Panc1 (cell line): ENCODE data around the gene TMEM51. TPM values are rescaled to one million over a fixed set of nuclear protein-coding genes. Genes with fewer than 3 reads are reported as not detected.

Experiments
- ATAC-seq: fragments of 200-7000 bp; cut with Tn5 transposase; 2 replicates; pipeline ENCODE4 v1.9.1; 2020; ENCODE audit warnings: mild to moderate bottlenecking, moderate library complexity
- BruUV-seq: library from RNA; stranded (reverse); fragments of 400-500 nt; replicated peaks from 2 replicates; lab custom pipeline; 2021; lab: Mats Ljungman, UMichigan
- CTCF ChIA-PET: fragments of 300-600 bp; sonication (Branson Sonifier 250); formaldehyde crosslinking; loops from one replicate; lab custom pipeline; 2022; ENCODE audit warnings: antibody characterized with exemption; lab: Charles Lee
- POLR2A ChIA-PET: fragments of 300-600 bp; sonication (Branson Sonifier 250); formaldehyde crosslinking; loops from one replicate; lab custom pipeline; 2022; ENCODE audit warnings: antibody characterized with exemption; lab: Charles Lee
- DNase-seq: peaks from one replicate; pipeline ENCODE4 v3.0.0-alpha.2; 2010; ENCODE audit warnings: low read depth, low spot score
- H3K27ac ChIP-seq: 2 replicates; pipeline ENCODE4 v1.5.1; 2011; ENCODE audit warnings: mild to moderate bottlenecking, low read length, inconsistent platforms
- H3K27me3 ChIP-seq: fragments of 200-500 bp; sonication (Bioruptor generic); 2 replicates; pipeline ENCODE4 v1.6.0; 2014; ENCODE audit warnings: low read length, inconsistent platforms; ENCODE audit not compliant: control insufficient read depth, insufficient read depth
- H3K36me3 ChIP-seq: fragments of 200-500 bp; sonication (Bioruptor generic); 2 replicates; pipeline ENCODE4 v1.5.1; 2014; ENCODE audit warnings: inconsistent platforms, mild to moderate bottlenecking, low read length, moderate library complexity; ENCODE audit not compliant: control insufficient read depth, insufficient read depth
- H3K4me1 ChIP-seq: 2 replicates; pipeline ENCODE4 v1.5.1; 2011; ENCODE audit warnings: inconsistent platforms, mild to moderate bottlenecking, low read length, moderate library complexity; ENCODE audit not compliant: control insufficient read depth, insufficient read depth
- H3K4me3 ChIP-seq, 2 experiments: 2 replicates each; pipeline ENCODE4 v1.5.1; 2011 to 2012; ENCODE audit warnings: low read depth in 2 of 2, low read length in 2 of 2, mild to moderate bottlenecking in 2 of 2, inconsistent platforms in 1 of 2, moderate library complexity in 1 of 2
- H3K9me3 ChIP-seq: fragments of 200-500 bp; sonication (Bioruptor generic); 2 replicates; pipeline ENCODE4 v1.5.1; 2014; ENCODE audit warnings: low read depth, mild to moderate bottlenecking, inconsistent platforms, low read length, moderate library complexity; ENCODE audit not compliant: control insufficient read depth, insufficient read depth
- CTCF ChIP-seq: fragments of 450-650 bp; IDR thresholded peaks from 2 replicates; pipeline ENCODE4 v1.5.1; 2017; ENCODE audit warnings: mild to moderate bottlenecking
- POLR2AphosphoS5 ChIP-seq: IDR thresholded peaks from 2 replicates; pipeline ENCODE4 v1.6.1; 2012; ENCODE audit warnings: mild to moderate bottlenecking, low read depth, low read length, moderate library complexity
- SIN3A ChIP-seq: IDR thresholded peaks from 2 replicates; pipeline ENCODE4 v1.6.1; 2012; ENCODE audit warnings: low read depth, mild to moderate bottlenecking, low read length, moderate library complexity, borderline replicate concordance; ENCODE audit not compliant: insufficient read depth
- TCF7L2 ChIP-seq: IDR thresholded peaks from 2 replicates; pipeline ENCODE4 v1.6.1; 2011; ENCODE audit warnings: mild to moderate bottlenecking, low read depth, low read length, inconsistent platforms
- in situ Hi-C: cut with HindIII; loops from 2 replicates; pipeline ENCODE4 v1.10.0; 2016; ENCODE audit warnings: low sequenced_read_pairs, low pct_unique_long_range_greater_than_20kb
- intact Hi-C: fragments of 100-400 bp; cut with micrococcal nuclease; formaldehyde crosslinking; loops from one replicate; pipeline ENCODE4 v1.10.0; 2022; ENCODE audit not compliant: unreplicated experiment
- total RNA-seq: library from RNA; stranded (reverse); gene quantifications from one replicate; pipeline ENCODE4 v1.2.1, GENCODE V29; 2021; ENCODE audit not compliant: unreplicated experiment
- TF ChIP-seq, protein P1 (sequence below), 2 experiments: IDR thresholded peaks; 2 replicates each; pipeline ENCODE4 v1.6.1; 2011 to 2012; ENCODE audit warnings: low read depth in 2 of 2, control low read depth in 1 of 2, low read length in 1 of 2, mild to moderate bottlenecking in 1 of 2, moderate library complexity in 1 of 2; ENCODE audit not compliant: insufficient read depth in 1 of 2

Gene TMEM51
- total RNA-seq, 1 experiment from 2014 or later: 25.8 TPM

DNA sequence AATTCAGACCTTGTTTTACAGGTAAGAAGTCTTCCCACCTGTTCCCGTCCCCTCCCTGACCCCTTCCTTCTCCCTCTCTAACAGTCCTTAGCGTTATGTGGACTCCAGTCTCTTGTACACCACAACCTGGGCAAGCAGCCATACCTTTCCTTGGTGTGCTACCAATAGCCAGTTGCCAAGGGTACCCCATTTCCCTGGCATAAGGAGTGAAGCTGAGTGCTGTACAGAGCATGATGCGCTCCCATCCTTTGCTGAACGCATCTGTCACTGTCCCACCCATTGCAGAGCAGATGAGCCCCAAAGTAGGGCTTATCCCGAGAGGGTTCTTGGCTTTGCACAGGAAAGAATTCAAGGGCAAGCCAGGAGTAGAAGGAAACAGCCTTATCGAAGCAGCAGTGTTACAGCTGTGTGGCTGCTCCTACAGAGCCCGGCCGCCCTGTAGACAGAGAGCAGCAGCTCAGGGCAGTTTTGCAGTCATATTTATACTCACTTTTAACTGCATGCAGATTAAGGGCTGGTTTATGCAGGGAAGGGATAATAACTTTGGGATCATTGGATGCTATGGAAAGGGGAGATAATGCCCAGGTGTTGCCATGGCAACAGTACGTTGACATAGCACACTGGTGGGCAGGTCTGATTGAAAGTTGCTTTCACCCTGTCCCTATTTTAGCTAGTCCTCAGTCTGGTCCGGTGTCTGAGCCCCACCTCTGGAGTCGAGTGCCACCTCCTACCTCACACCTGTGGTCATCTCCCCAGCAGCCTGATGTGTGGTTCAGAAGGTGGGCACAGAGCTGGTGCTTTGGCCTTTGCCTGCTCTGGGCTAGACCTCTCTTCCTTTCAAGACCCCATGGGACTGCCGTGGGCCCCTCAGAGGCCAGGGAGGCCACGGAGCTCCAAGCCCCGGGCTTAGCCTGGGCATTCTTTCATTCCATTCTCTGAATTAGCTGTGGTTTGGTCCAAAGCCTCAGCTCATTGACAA, 98.6 kb downstream of the TMEM51 start:
- no peak overlapping the region for H3K4me3 ChIP-seq
- H3K4me1 ChIP-seq: no peaks in the 10 kb centered on the region; the same call in 1 of the 2 replicates
- intact Hi-C loops (no loop called here), in situ Hi-C loops (no loop called here)
- peaks cover 3% of the 10 kb centered on the region for H3K27me3 ChIP-seq
- no peak for DNase-seq
- H3K27ac ChIP-seq: no peak overlapping the region
- H3K9me3 ChIP-seq: no peaks in the 10 kb centered on the region
- POLR2A ChIA-PET: no interaction called here
- CTCF ChIA-PET: interaction anchor here (0.6 kb wide), 2 partner anchors 12 to 650 kb away, joined by 3 to 4 read pairs; no protein-coding TSS in a partner anchor
- ATAC-seq: no peak
- no peaks in the 10 kb centered on the region for H3K36me3 ChIP-seq
- BruUV-seq: no TSS peak
- no peak for TF ChIP-seq CTCF
- TF ChIP-seq SIN3A: no peak
- TF ChIP-seq, protein P1, sequence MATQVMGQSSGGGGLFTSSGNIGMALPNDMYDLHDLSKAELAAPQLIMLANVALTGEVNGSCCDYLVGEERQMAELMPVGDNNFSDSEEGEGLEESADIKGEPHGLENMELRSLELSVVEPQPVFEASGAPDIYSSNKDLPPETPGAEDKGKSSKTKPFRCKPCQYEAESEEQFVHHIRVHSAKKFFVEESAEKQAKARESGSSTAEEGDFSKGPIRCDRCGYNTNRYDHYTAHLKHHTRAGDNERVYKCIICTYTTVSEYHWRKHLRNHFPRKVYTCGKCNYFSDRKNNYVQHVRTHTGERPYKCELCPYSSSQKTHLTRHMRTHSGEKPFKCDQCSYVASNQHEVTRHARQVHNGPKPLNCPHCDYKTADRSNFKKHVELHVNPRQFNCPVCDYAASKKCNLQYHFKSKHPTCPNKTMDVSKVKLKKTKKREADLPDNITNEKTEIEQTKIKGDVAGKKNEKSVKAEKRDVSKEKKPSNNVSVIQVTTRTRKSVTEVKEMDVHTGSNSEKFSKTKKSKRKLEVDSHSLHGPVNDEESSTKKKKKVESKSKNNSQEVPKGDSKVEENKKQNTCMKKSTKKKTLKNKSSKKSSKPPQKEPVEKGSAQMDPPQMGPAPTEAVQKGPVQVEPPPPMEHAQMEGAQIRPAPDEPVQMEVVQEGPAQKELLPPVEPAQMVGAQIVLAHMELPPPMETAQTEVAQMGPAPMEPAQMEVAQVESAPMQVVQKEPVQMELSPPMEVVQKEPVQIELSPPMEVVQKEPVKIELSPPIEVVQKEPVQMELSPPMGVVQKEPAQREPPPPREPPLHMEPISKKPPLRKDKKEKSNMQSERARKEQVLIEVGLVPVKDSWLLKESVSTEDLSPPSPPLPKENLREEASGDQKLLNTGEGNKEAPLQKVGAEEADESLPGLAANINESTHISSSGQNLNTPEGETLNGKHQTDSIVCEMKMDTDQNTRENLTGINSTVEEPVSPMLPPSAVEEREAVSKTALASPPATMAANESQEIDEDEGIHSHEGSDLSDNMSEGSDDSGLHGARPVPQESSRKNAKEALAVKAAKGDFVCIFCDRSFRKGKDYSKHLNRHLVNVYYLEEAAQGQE (IDR thresholded peaks at IDR 0.05; ENCODE audit: insufficient read depth in 1 of 2, low read depth in 2 of 2, low read length in 1 of 2): no peak
- no peak for TF ChIP-seq TCF7L2
- no peak for TF ChIP-seq POLR2AphosphoS5

DNA sequence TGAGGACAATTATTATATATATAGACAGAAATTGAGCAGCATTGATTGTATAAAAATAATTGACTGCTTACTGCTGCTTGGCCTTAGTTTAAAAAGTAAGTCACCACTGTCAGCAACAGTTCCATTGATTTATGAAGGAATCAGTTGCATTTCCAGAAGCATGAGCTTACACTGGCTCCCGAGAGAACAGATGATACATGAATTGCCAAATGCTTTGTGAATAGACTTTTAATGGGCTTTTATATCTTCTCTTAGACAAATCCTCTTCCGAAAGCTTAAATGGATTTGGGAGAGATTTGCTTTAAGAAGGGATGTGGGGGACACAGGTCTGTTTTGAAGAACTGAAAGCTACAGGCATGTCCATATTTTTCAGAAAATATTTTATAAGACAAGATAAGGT, 101.0 kb downstream of the TMEM51 start:
- no peak for ATAC-seq
- Histone ChIP-seq H3K4me3 (no peak overlapping the region), H3K27me3 (peaks cover 3% of the 10 kb centered on the region; the same call in 1 of the 2 replicates), H3K36me3 (no peaks in the 10 kb centered on the region), H3K27ac (no peak overlapping the region), H3K9me3 (no peaks in the 10 kb centered on the region), H3K4me1 (no peaks in the 10 kb centered on the region)
- no peak for TF ChIP-seq CTCF
- TF ChIP-seq SIN3A: no peak
- no peak for TF ChIP-seq POLR2AphosphoS5
- TF ChIP-seq TCF7L2: no peak
- TF ChIP-seq, protein P1 (IDR thresholded peaks at IDR 0.05; ENCODE audit: insufficient read depth in 1 of 2, low read depth in 2 of 2, low read length in 1 of 2): no peak
- no TSS peak for BruUV-seq
- no peak for DNase-seq
- intact Hi-C loops: no loop called here
- CTCF ChIA-PET: interaction anchor here (0.6 kb wide), 1 partner anchor 271 kb away, joined by 4 read pairs; no protein-coding TSS in a partner anchor
- in situ Hi-C loops: no loop called here
- POLR2A ChIA-PET: no interaction called here
